Osteoblast (primary cell): ENCODE measurements around the gene PDXK. TPM values are rescaled to one million over a fixed set of nuclear protein-coding genes. Genes with fewer than 3 reads are reported as not detected.
"Not testable (repeated sequence)": the region's sequence is repeated elsewhere in the genome, so short reads cannot be mapped to it uniquely, and the experiment has no call there.

ENCODE experiments used
- DNase-seq: peaks from one replicate; pipeline ENCODE4 v3.0.0; 2011; ENCODE audit warnings: low spot score, mixed read lengths; ENCODE audit not compliant: insufficient read length; ENCODE audit errors: missing footprints
- H2AFZ ChIP-seq: 2 replicates; pipeline ENCODE4 v1.6.0; 2011; ENCODE audit warnings: mild to moderate bottlenecking, low read length
- H3K27ac ChIP-seq: 2 replicates; pipeline ENCODE4 v1.5.1; 2011; ENCODE audit warnings: mild to moderate bottlenecking, low read depth, low read length, moderate library complexity
- H3K27me3 ChIP-seq: 2 replicates; pipeline ENCODE4 v1.6.0; 2012; ENCODE audit warnings: mild to moderate bottlenecking, control low read depth, inconsistent platforms, low read length, moderate library complexity; ENCODE audit not compliant: insufficient read depth
- H3K36me3 ChIP-seq: 2 replicates; pipeline ENCODE4 v1.5.1; 2011; ENCODE audit warnings: mild to moderate bottlenecking, low read length, control low read depth, moderate library complexity; ENCODE audit not compliant: insufficient read depth
- H3K4me1 ChIP-seq: 2 replicates; pipeline ENCODE4 v1.5.1; 2011; ENCODE audit warnings: mild to moderate bottlenecking, low read length, control low read depth, moderate library complexity; ENCODE audit not compliant: insufficient read depth
- H3K4me2 ChIP-seq: 2 replicates; pipeline ENCODE4 v1.6.0; 2011; ENCODE audit warnings: mild to moderate bottlenecking, low read length; ENCODE audit not compliant: insufficient read depth
- H3K4me3 ChIP-seq: fragments of 200-600 bp; sonication (generic); 3 replicates; pipeline ENCODE4 v1.5.1; 2012; ENCODE audit warnings: mild to moderate bottlenecking, low read length, inconsistent platforms; ENCODE audit not compliant: insufficient read depth
- H3K79me2 ChIP-seq: 2 replicates; pipeline ENCODE4 v1.6.0; 2012; ENCODE audit warnings: mild to moderate bottlenecking, low read length, control low read depth, inconsistent platforms; ENCODE audit not compliant: insufficient read depth
- H3K9me3 ChIP-seq: 2 replicates; pipeline ENCODE4 v1.5.1; 2011; ENCODE audit warnings: low read depth, low read length, control low read depth
- H4K20me1 ChIP-seq: 2 replicates; pipeline ENCODE4 v1.6.0; 2012; ENCODE audit warnings: mild to moderate bottlenecking, low read length, control low read depth; ENCODE audit not compliant: insufficient read depth
- total RNA-seq: library from RNA; depleted of rRNA; stranded (reverse); fragments of >200 nt; gene quantifications from 2 replicates; pipeline ENCODE4 v1.2.3, GENCODE V29; 2012
- TF ChIP-seq, protein P1 (sequence below): IDR thresholded peaks from 2 replicates; pipeline ENCODE4 v1.5.1; 2011; ENCODE audit warnings: mild to moderate bottlenecking, low read depth, low read length, moderate library complexity; ENCODE audit errors: extremely low read depth

The PDXK gene
- total RNA-seq, 1 donor, result 89.4 TPM

GRCh38 chr21:43712268-43712942 is 6.5 kb upstream of the PDXK start:
- no peaks in the 10 kb centered on the region for H3K9me3 ChIP-seq
- TF ChIP-seq, protein P1, sequence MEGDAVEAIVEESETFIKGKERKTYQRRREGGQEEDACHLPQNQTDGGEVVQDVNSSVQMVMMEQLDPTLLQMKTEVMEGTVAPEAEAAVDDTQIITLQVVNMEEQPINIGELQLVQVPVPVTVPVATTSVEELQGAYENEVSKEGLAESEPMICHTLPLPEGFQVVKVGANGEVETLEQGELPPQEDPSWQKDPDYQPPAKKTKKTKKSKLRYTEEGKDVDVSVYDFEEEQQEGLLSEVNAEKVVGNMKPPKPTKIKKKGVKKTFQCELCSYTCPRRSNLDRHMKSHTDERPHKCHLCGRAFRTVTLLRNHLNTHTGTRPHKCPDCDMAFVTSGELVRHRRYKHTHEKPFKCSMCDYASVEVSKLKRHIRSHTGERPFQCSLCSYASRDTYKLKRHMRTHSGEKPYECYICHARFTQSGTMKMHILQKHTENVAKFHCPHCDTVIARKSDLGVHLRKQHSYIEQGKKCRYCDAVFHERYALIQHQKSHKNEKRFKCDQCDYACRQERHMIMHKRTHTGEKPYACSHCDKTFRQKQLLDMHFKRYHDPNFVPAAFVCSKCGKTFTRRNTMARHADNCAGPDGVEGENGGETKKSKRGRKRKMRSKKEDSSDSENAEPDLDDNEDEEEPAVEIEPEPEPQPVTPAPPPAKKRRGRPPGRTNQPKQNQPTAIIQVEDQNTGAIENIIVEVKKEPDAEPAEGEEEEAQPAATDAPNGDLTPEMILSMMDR, result no peak
- peak; percentile 94 for DNase-seq
- H3K36me3 ChIP-seq, result no peaks in the 10 kb centered on the region
- no peaks in the 10 kb centered on the region for H4K20me1 ChIP-seq
- peak overlapping the region; percentile 44 for H2AFZ ChIP-seq
- no peaks in the 10 kb centered on the region for H3K79me2 ChIP-seq
- peak overlapping the region; percentile 45 for H3K4me3 ChIP-seq
- no peaks in the 10 kb centered on the region for H3K27me3 ChIP-seq
- H3K4me1 ChIP-seq, result peaks cover 16% of the 10 kb centered on the region
- peak overlapping the region; percentile 7 for H3K27ac ChIP-seq
- H3K4me2 ChIP-seq, result peak overlapping the region; percentile 54

- H3K4me1 ChIP-seq, result peaks cover 16% of the 10 kb centered on the region
- H2AFZ ChIP-seq, H3K79me2 ChIP-seq, H3K36me3 ChIP-seq, H3K27me3 ChIP-seq, H4K20me1 ChIP-seq, DNase-seq, H3K9me3 ChIP-seq, H3K4me2 ChIP-seq, H3K4me3 ChIP-seq, H3K27ac ChIP-seq: not testable (repeated sequence)
Observed at GRCh38 chr21:43713123-43713522, 5.8 kb upstream of the PDXK start.

GRCh38 chr21:43716376-43717165 is 2.4 kb upstream of the PDXK start:
- no peak overlapping the region for H3K27ac ChIP-seq
- no peaks in the 10 kb centered on the region for H3K9me3 ChIP-seq
- peaks cover 25% of the 10 kb centered on the region for H3K79me2 ChIP-seq
- no peaks in the 10 kb centered on the region for H3K27me3 ChIP-seq
- peak; percentile 66 for DNase-seq
- no peak overlapping the region for H3K4me3 ChIP-seq
- H3K4me1 ChIP-seq, result peaks cover 34% of the 10 kb centered on the region
- peaks cover 18% of the 10 kb centered on the region for H4K20me1 ChIP-seq
- TF ChIP-seq, protein P1, result no peak
- no peak overlapping the region for H3K4me2 ChIP-seq
- H3K36me3 ChIP-seq, result peaks cover 3% of the 10 kb centered on the region
- no peak overlapping the region for H2AFZ ChIP-seq

GRCh38 chr21:43717166-43717853 is 1.6 kb upstream of the PDXK start:
- H3K27me3 ChIP-seq, result no peaks in the 10 kb centered on the region
- peaks cover 29% of the 10 kb centered on the region for H3K4me1 ChIP-seq
- H3K4me3 ChIP-seq, result no peak overlapping the region
- H3K27ac ChIP-seq, result no peak overlapping the region
- TF ChIP-seq, protein P1, result no peak
- peaks cover 25% of the 10 kb centered on the region for H4K20me1 ChIP-seq
- peaks cover 6% of the 10 kb centered on the region for H3K36me3 ChIP-seq
- peaks cover 32% of the 10 kb centered on the region for H3K79me2 ChIP-seq
- DNase-seq, result peak; percentile 62
- H2AFZ ChIP-seq, result no peak overlapping the region
- no peaks in the 10 kb centered on the region for H3K9me3 ChIP-seq
- H3K4me2 ChIP-seq, result no peak overlapping the region
